HepG2 (cell line): ENCODE results near the gene LRIT2. TPM values are rescaled to one million over a fixed set of nuclear protein-coding genes. Genes with fewer than 3 reads are reported as not detected.

ENCODE experiments used
- ARID5B ChIP-seq: IDR thresholded peaks from 2 replicates; pipeline ENCODE4 v1.4.0; 2020; ENCODE audit warnings: mild to moderate bottlenecking, missing genetic modification reagents
- ASH2L ChIP-seq: fragments of 300-600, 200-600 bp; sonication (generic); IDR thresholded peaks from 2 replicates; pipeline ENCODE4 v1.7.0; 2017; ENCODE audit warnings: low read depth, mild to moderate bottlenecking, moderate library complexity, mixed read lengths, low read length; ENCODE audit not compliant: insufficient read length
- BRD4 ChIP-seq: sonication (generic); formaldehyde crosslinking; IDR thresholded peaks from 2 replicates; pipeline ENCODE4 v1.4.0; 2020; ENCODE audit warnings: missing genetic modification reagents
- MEF2D ChIP-seq: sonication (generic); formaldehyde crosslinking; IDR thresholded peaks from 2 replicates; pipeline ENCODE4 v1.5.1; 2020; ENCODE audit warnings: mild to moderate bottlenecking, missing genetic modification reagents
- MZF1 ChIP-seq: sonication (generic); formaldehyde crosslinking; IDR thresholded peaks from 2 replicates; pipeline ENCODE4 v1.8.1; 2023; ENCODE audit warnings: mild to moderate bottlenecking, missing genetic modification reagents, borderline replicate concordance
- NAIF1 ChIP-seq: sonication (generic); formaldehyde crosslinking; IDR thresholded peaks from 2 replicates; pipeline ENCODE4 v1.5.0; 2020; ENCODE audit warnings: mild to moderate bottlenecking, missing genetic modification reagents, borderline replicate concordance
- NKX3-1 ChIP-seq: sonication (generic); formaldehyde crosslinking; IDR thresholded peaks from 2 replicates; pipeline ENCODE4 v1.5.0; 2020; ENCODE audit warnings: missing genetic modification reagents
- PATZ1 ChIP-seq: sonication (generic); formaldehyde crosslinking; IDR thresholded peaks from 2 replicates; pipeline ENCODE4 v1.4.0; 2020; ENCODE audit warnings: missing genetic modification reagents
- TFAP4 ChIP-seq: sonication (generic); IDR thresholded peaks from 2 replicates; pipeline ENCODE4 v1.6.1; 2016; ENCODE audit warnings: low read depth, borderline replicate concordance
- TFDP2 ChIP-seq: sonication (generic); formaldehyde crosslinking; IDR thresholded peaks from 2 replicates; pipeline ENCODE4 v1.4.0; 2020; ENCODE audit warnings: missing genetic modification reagents
- XRCC5 ChIP-seq: fragments of 200-400 bp; formaldehyde crosslinking; optimal IDR thresholded peaks from 2 replicates; pipeline ENCODE3; 2017; ENCODE audit warnings: mild to moderate bottlenecking, low read length
- ZNF143 ChIP-seq: sonication (generic); formaldehyde crosslinking; IDR thresholded peaks from 2 replicates; pipeline ENCODE4 v1.4.0; 2020; ENCODE audit warnings: missing genetic modification reagents
- ZNF430 ChIP-seq: sonication (generic); formaldehyde crosslinking; IDR thresholded peaks from 2 replicates; pipeline ENCODE4 v1.9.0; 2021; ENCODE audit warnings: mild to moderate bottlenecking, missing genetic modification reagents
- ZNF644 ChIP-seq: IDR thresholded peaks from 2 replicates; pipeline ENCODE4 v1.6.1; 2016; ENCODE audit warnings: low read depth
- polyA plus RNA-seq, 8 experiments: library from polyadenylated mRNA; depleted of rRNA in 3 of 8; stranded (reverse) in 7 of 8; unstranded in 1 of 8; fragments of >200 nt; fragmentation: Illumina TruSeq in 4 of 8; extraction: Trizol in 4 of 8; gene quantifications; 2 replicates each; pipeline versions ENCODE4 v1.2.1 to v1.2.3, GENCODE V29; 2011 to 2016; ENCODE audit warnings: low read depth in 4 of 8, missing spikeins in 1 of 8, mixed read lengths in 1 of 8; ENCODE audit not compliant: insufficient read depth in 1 of 8
- total RNA-seq, 5 experiments: library from RNA; depleted of rRNA; stranded (reverse); fragments of >200 nt; fragmentation: Illumina TruSeq; extraction: Trizol; gene quantifications; 2 replicates each; pipeline ENCODE4 v1.2.3, GENCODE V29; 2016; ENCODE audit warnings: low read depth in 1 of 5
- TF ChIP-seq, protein P1 (sequence below): sonication (generic); formaldehyde crosslinking; IDR thresholded peaks from 2 replicates; pipeline ENCODE4 v1.4.0; 2020; ENCODE audit warnings: missing genetic modification reagents, borderline replicate concordance
- TF ChIP-seq, protein P2 (sequence below): sonication (generic); formaldehyde crosslinking; IDR thresholded peaks from 2 replicates; pipeline ENCODE4 v1.8.0; 2022; ENCODE audit warnings: mild to moderate bottlenecking, missing genetic modification reagents, moderate library complexity

The LRIT2 gene
- total and polyA plus RNA-seq, 2 of the 13 experiments (the other 11 are each of a cell fraction or from before 2014, with no cell fraction given): not detected

DNA sequence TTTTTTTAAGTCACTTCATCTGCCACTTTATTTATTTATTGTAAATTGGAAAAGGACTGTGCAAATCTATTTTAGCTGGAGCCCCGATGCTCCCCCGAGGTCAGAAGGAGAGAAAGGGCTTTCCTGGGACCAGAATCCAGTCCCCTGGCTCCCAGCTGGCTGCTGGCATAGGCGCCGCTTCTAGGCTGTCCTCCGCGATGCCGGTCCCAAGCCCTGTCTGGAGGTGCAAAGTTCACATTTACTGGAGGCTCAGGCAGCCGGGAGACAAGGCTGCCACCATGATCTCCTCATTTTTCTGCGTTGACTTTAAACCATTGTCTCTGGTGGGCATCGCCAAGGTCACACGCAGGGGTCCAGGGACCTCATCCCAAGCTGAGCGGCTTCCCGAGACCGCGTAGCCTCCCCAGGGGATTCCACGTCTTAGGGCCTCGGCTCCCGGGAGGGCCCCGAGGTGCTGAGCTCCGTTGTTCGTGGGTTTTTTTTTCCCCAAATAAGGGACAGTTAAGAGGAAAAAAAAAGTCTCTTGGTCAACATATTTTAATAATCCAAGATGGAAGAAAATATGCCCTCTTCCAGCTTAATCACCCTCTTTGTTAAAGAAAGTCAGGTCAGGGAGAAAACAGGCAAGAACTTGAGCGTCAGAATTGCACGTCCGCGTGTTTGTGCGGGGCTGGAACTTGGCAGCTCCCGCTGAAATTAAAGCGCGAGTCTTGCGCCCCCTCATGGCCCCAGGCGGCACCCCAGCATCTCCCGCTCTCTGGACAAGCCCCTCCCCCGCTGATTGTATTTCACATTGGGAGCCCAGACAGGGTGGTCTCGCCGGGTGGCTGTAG, 31.4 kb upstream of the LRIT2 start (continued):
- TF ChIP-seq, protein P1, sequence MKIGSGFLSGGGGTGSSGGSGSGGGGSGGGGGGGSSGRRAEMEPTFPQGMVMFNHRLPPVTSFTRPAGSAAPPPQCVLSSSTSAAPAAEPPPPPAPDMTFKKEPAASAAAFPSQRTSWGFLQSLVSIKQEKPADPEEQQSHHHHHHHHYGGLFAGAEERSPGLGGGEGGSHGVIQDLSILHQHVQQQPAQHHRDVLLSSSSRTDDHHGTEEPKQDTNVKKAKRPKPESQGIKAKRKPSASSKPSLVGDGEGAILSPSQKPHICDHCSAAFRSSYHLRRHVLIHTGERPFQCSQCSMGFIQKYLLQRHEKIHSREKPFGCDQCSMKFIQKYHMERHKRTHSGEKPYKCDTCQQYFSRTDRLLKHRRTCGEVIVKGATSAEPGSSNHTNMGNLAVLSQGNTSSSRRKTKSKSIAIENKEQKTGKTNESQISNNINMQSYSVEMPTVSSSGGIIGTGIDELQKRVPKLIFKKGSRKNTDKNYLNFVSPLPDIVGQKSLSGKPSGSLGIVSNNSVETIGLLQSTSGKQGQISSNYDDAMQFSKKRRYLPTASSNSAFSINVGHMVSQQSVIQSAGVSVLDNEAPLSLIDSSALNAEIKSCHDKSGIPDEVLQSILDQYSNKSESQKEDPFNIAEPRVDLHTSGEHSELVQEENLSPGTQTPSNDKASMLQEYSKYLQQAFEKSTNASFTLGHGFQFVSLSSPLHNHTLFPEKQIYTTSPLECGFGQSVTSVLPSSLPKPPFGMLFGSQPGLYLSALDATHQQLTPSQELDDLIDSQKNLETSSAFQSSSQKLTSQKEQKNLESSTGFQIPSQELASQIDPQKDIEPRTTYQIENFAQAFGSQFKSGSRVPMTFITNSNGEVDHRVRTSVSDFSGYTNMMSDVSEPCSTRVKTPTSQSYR: peak; percentile 83
- TF ChIP-seq PATZ1 (CRISPR knock-in tag) (no peak), MZF1 (no peak), ZNF430 (CRISPR knock-in tag) (no peak), NAIF1 (CRISPR knock-in tag) (no peak), TFDP2 (CRISPR knock-in tag) (0 out of 2 replicates have a peak, but pooled peaks have one; percentile 59), ZNF143 (CRISPR knock-in tag) (no peak), ZNF644 (CRISPR knock-in tag) (peak; percentile 77), MEF2D (CRISPR knock-in tag) (no peak), NKX3-1 (CRISPR knock-in tag) (0 out of 2 replicates have a peak, but pooled peaks have one; percentile 44), ASH2L (no peak), TFAP4 (peak; percentile 30; the same call in 1 of the 2 replicates), XRCC5 (peak; percentile 27), ARID5B (CRISPR knock-in tag) (no peak), BRD4 (CRISPR knock-in tag) (no peak)
- TF ChIP-seq, protein P2, sequence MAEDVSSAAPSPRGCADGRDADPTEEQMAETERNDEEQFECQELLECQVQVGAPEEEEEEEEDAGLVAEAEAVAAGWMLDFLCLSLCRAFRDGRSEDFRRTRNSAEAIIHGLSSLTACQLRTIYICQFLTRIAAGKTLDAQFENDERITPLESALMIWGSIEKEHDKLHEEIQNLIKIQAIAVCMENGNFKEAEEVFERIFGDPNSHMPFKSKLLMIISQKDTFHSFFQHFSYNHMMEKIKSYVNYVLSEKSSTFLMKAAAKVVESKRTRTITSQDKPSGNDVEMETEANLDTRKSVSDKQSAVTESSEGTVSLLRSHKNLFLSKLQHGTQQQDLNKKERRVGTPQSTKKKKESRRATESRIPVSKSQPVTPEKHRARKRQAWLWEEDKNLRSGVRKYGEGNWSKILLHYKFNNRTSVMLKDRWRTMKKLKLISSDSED: no peak
